MCF 10A (cell line): ENCODE measurements around the gene TLE6. TPM values are rescaled to one million over a fixed set of nuclear protein-coding genes. Genes with fewer than 3 reads are reported as not detected.
A peak's percentile ranks its signal among the peaks of the same experiment; 100 is the strongest.

ENCODE experiments used
- BruUV-seq: library from RNA; stranded (reverse); fragments of 400-500 nt; replicated peaks from 2 replicates; lab custom pipeline; 2021; lab: Mats Ljungman, UMichigan
- CTCF ChIA-PET: fragments of 300-600 bp; sonication (Branson Sonifier 250); formaldehyde crosslinking; extraction: SDS; loops from one replicate; lab custom pipeline; 2021; ENCODE audit warnings: antibody characterized with exemption, inconsistent platforms; lab: Yijun Ruan, JAX
- POLR2A ChIA-PET: fragments of 300-600, 350-650 bp; sonication (Branson Sonifier 250); formaldehyde crosslinking; extraction: SDS; loops from one replicate; lab custom pipeline; 2020; ENCODE audit warnings: antibody characterized with exemption, inconsistent platforms; lab: Yijun Ruan, JAX
- DNase-seq: peaks from one replicate; pipeline ENCODE4 v3.0.0-alpha.2; 2018; ENCODE audit not compliant: unreplicated experiment
- H3K27ac Mint-ChIP-seq: one replicate; pipeline ENCODE4 v1.8.0; 2022; ENCODE audit warnings: mild to moderate bottlenecking, low read depth, mixed read lengths; ENCODE audit not compliant: unreplicated experiment
- H3K27me3 Mint-ChIP-seq: one replicate; pipeline ENCODE4 v1.8.0; 2022; ENCODE audit warnings: mixed read lengths; ENCODE audit not compliant: insufficient read depth, unreplicated experiment
- H3K36me3 Mint-ChIP-seq: one replicate; pipeline ENCODE4 v1.8.0; 2022; ENCODE audit warnings: mild to moderate bottlenecking, moderate library complexity, mixed read lengths; ENCODE audit not compliant: insufficient read depth, unreplicated experiment
- H3K4me1 Mint-ChIP-seq: one replicate; pipeline ENCODE4 v1.8.0; 2022; ENCODE audit warnings: mixed read lengths; ENCODE audit not compliant: insufficient read depth, unreplicated experiment
- H3K4me3 Mint-ChIP-seq: one replicate; pipeline ENCODE4 v1.8.0; 2022; ENCODE audit warnings: mild to moderate bottlenecking, moderate library complexity, mixed read lengths; ENCODE audit not compliant: unreplicated experiment
- H3K9me3 Mint-ChIP-seq: one replicate; pipeline ENCODE4 v1.8.0; 2022; ENCODE audit warnings: mixed read lengths; ENCODE audit not compliant: unreplicated experiment
- intact Hi-C: fragments of 100-400 bp; cut with micrococcal nuclease; formaldehyde crosslinking; loops from 2 replicates; pipeline ENCODE4 v1.14.1; 2022
- total RNA-seq: library from RNA; stranded (reverse); gene quantifications from 2 replicates; pipeline ENCODE4 v1.2.3, GENCODE V29; 2022
- TF ChIP-seq, protein P1 (sequence below): fragments of 200-600 bp; IDR thresholded peaks from one replicate; pipeline ENCODE4 v1.8.0; 2022; ENCODE audit warnings: antibody characterized with exemption, mild to moderate bottlenecking; ENCODE audit not compliant: unreplicated experiment

The TLE6 gene
- total RNA-seq, 1 experiment from 2014 or later: 0.89 TPM

DNA sequence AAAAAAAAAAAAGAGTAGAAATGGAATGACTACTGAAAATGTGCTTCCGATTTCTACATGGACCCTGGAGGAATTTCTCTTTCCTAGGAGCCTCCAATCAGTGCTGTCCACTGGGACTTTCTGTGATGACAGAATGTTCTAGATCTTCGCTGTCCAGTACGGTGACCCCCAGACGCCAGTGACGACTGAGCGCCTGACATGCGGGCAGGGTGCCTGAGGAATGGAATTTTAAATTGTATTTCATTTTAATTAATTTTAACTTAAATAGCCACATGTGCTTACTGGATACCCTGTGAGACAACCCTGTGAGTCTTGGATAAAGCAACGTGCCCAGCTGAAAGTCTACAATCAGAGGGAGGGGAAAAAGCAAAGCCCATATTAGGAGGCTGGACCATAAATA lies 4.1 kb upstream of the TLE6 start:
- TF ChIP-seq, protein P1, sequence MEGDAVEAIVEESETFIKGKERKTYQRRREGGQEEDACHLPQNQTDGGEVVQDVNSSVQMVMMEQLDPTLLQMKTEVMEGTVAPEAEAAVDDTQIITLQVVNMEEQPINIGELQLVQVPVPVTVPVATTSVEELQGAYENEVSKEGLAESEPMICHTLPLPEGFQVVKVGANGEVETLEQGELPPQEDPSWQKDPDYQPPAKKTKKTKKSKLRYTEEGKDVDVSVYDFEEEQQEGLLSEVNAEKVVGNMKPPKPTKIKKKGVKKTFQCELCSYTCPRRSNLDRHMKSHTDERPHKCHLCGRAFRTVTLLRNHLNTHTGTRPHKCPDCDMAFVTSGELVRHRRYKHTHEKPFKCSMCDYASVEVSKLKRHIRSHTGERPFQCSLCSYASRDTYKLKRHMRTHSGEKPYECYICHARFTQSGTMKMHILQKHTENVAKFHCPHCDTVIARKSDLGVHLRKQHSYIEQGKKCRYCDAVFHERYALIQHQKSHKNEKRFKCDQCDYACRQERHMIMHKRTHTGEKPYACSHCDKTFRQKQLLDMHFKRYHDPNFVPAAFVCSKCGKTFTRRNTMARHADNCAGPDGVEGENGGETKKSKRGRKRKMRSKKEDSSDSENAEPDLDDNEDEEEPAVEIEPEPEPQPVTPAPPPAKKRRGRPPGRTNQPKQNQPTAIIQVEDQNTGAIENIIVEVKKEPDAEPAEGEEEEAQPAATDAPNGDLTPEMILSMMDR: no peak
- Mint-ChIP-seq H3K4me3 (no peak overlapping the region), H3K36me3 (no peaks in the 10 kb centered on the region), H3K27me3 (no peaks in the 10 kb centered on the region), H3K4me1 (peaks cover 16% of the 10 kb centered on the region), H3K27ac (no peak overlapping the region), H3K9me3 (no peaks in the 10 kb centered on the region)
- intact Hi-C loops: loop anchor here (10.0 kb wide), 1 partner anchor 62 kb away; no protein-coding TSS in a partner anchor
- POLR2A ChIA-PET: no interaction called here
- CTCF ChIA-PET: interaction anchor here (0.9 to 1.2 kb wide), 2 partner anchors 32 to 173 kb away, joined by 3 to 4 read pairs; no protein-coding TSS in a partner anchor
- no peak for DNase-seq
- no TSS peak for BruUV-seq

DNA sequence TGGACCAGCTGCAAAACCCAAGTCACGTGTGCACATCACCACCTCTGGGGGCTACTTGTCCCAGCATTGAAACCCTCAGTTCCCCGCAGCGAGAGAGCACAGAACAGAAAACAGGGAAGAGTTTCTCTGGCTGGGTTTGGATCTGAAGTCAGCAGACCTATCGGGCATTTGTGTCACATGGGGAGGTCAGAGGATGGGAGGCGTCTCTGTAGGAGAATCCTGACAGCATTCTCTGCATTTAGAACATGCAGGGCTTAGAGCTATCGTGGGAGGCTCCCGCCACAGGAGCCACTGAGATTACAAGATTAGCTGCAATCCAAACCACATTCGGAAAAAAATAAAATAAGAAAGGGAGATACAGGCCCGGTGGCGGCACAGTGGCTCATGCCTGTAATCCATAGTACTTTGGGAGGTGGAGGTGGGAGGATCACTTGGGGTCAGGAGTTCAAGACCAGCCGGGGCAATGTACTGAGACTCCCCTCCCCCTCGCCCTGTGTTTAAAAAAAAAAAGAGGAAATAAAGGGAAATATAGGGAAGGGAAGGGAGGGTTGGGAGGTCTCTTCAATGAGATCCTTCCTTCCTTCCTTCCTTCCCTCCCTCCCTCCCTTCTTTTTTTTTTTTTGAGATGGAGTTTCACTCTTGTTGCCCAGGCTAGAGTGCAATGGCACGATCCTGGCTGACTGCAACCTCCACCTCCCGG lies 2.9 kb upstream of the TLE6 start:
- no peaks in the 10 kb centered on the region for H3K9me3 Mint-ChIP-seq
- no peaks in the 10 kb centered on the region for H3K27me3 Mint-ChIP-seq
- peaks cover 16% of the 10 kb centered on the region for H3K4me1 Mint-ChIP-seq
- intact Hi-C loops: loop anchor here (10.0 kb wide), 1 partner anchor 60 kb away; no protein-coding TSS in a partner anchor
- TF ChIP-seq, protein P1: no peak
- CTCF ChIA-PET: interaction anchor here (0.7 to 1.2 kb wide), 2 partner anchors 19 to 31 kb away, joined by 4 read pairs; no protein-coding TSS in a partner anchor
- no peaks in the 10 kb centered on the region for H3K36me3 Mint-ChIP-seq
- H3K27ac Mint-ChIP-seq: no peak overlapping the region
- H3K4me3 Mint-ChIP-seq: no peak overlapping the region
- no peak for DNase-seq
- BruUV-seq: no TSS peak
- POLR2A ChIA-PET: interaction anchor here (1.1 kb wide), 1 partner anchor 62 kb away, joined by 4 read pairs; no protein-coding TSS in a partner anchor

DNA sequence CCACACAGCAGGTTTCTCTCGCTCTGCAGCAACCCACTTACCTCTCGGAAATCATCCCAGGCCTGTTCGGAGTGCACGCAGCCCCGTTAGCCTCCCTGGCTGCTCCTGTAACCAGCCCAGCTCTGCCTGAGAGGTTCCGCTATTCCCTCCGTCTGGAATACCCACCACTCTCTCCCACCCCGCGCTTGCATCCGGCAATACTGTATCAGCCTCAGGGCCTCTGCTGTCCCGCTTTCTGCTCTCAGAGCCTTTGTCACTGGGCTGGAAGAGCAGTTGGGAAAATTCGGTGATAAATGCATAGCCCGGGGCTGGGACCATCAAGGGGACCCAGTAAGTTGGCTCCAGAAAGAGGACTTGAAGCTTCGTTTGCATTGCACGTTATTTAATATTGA lies 759 bp upstream of the TLE6 start:
- no peak overlapping the region for H3K27ac Mint-ChIP-seq
- ChIA-PET POLR2A (interaction anchor here (0.7 to 2.9 kb wide), 6 partner anchors 8 to 78 kb away, joined by 3 to 14 read pairs (median 6); partner anchors contain the start of gene ZNF57), CTCF (interaction anchor here (0.8 to 1.3 kb wide), 6 partner anchors 14 to 152 kb away, joined by 3 to 4 read pairs (median 3); no protein-coding TSS in a partner anchor)
- H3K4me3 Mint-ChIP-seq: peak overlapping the region; percentile 78
- DNase-seq: no peak
- H3K36me3 Mint-ChIP-seq: no peaks in the 10 kb centered on the region
- H3K9me3 Mint-ChIP-seq: no peaks in the 10 kb centered on the region
- intact Hi-C loops: loop anchor here (10.0 kb wide), 1 partner anchor 58 kb away; no protein-coding TSS in a partner anchor
- TF ChIP-seq, protein P1: no peak
- H3K27me3 Mint-ChIP-seq: no peaks in the 10 kb centered on the region
- H3K4me1 Mint-ChIP-seq: peaks cover 17% of the 10 kb centered on the region
- BruUV-seq: no TSS peak

DNA sequence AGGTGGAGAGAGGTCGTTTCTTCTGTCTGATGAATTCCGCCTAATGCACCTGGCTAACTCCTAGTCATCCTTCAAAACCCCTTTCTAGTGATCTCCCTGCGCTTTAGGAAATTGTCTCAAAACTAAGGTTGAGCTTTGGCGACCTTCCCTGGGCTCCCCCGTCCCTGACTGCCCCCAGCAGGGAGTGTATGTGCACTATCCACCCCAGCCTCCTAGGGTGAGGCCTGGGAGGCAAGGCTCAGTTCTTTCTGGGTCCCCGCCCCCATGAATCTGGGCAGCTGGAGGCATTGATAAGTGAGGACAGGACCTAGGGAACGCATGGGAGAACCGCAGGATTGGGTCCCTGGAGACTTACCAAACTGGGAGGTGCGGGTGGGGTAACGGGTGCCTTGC lies 378 bp downstream of the TLE6 start:
- peak; percentile 23 for DNase-seq
- TF ChIP-seq, protein P1: no peak
- BruUV-seq: no TSS peak
- Mint-ChIP-seq H3K9me3 (no peaks in the 10 kb centered on the region), H3K27ac (no peak overlapping the region), H3K27me3 (no peaks in the 10 kb centered on the region), H3K36me3 (no peaks in the 10 kb centered on the region), H3K4me1 (peaks cover 26% of the 10 kb centered on the region), H3K4me3 (peak overlapping the region; percentile 78)
- POLR2A ChIA-PET: interaction anchor here (1.2 to 2.9 kb wide), 6 partner anchors 27 to 194 kb away, joined by 3 to 14 read pairs (median 6); partner anchors contain the start of genes SGTA and ZNF57
- CTCF ChIA-PET: interaction anchor here (0.7 to 1.1 kb wide), 3 partner anchors 16 to 151 kb away, joined by 3 to 5 read pairs (median 3); no protein-coding TSS in a partner anchor
- intact Hi-C loops: loop anchor here (10.0 kb wide), 1 partner anchor 57 kb away; no protein-coding TSS in a partner anchor
